HG03354 (cell line): Measurements from ENCODE around the gene CSH1.
"Not testable (repeated sequence)": the region's sequence is repeated elsewhere in the genome, so short reads cannot be mapped to it uniquely, and the experiment has no call there.

Experiments used
- ATAC-seq: cut with Tn5 transposase; IDR thresholded peaks from one replicate; pipeline ENCODE4 v1.9.1; 2021; ENCODE audit warnings: mild to moderate bottlenecking; ENCODE audit not compliant: unreplicated experiment, poor library complexity, severe bottlenecking

CSH1 gene

DNA sequence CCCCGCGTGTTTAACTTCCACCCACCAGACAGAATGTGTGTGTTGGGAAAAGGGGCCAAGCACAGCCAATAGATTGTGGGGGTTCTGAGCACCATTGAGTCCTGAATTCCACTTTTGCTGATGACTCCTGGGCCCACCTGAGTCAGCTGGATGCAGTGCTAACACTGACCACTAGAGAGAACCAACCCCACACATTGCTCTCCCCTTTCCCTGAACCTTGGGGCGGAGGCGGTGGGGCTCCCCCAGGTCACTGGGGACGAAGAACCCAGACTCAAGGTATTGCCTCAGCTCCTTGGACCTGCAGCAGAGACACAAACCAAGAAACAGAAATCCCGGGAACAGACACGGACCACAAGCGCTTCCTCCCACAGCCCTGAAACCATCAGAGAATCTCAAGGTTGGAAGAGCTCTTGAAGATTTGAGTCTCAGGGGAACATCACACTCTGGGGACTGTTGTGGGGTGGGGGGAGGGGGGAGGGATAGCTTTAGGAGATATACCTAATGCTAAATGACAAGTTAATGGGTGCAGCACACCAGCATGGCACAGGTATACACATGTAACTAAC lies 22.2 kb downstream of the CSH1 start:
- not testable (repeated sequence) for ATAC-seq

DNA sequence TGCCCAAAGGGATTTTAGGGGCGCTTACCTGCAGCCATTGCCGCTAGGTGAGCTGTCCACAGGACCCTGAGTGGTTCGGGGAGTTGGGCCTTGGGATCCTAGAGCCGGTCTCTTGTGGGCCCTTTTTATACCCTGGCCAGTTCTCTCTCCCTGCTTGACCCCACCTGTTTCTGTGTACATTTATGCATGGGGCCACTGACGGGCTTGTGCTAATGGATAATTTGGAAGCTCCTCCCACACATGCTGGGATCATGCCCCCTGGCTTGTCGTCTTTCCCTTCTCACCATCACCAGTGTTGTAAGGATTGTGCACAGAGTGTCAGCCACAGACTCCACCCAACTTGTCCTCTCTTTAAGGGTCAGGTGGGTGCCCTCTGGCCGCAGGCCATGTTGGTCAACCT lies 22.8 kb downstream of the CSH1 start, which contains the start of gene CSH2:
Gene CSH2, minus strand, starts transcription at position 101 of the 400 bp plus-strand sequence. Its CDS starts 63 bp downstream, at position 38.
- ATAC-seq, result not testable (repeated sequence)

DNA sequence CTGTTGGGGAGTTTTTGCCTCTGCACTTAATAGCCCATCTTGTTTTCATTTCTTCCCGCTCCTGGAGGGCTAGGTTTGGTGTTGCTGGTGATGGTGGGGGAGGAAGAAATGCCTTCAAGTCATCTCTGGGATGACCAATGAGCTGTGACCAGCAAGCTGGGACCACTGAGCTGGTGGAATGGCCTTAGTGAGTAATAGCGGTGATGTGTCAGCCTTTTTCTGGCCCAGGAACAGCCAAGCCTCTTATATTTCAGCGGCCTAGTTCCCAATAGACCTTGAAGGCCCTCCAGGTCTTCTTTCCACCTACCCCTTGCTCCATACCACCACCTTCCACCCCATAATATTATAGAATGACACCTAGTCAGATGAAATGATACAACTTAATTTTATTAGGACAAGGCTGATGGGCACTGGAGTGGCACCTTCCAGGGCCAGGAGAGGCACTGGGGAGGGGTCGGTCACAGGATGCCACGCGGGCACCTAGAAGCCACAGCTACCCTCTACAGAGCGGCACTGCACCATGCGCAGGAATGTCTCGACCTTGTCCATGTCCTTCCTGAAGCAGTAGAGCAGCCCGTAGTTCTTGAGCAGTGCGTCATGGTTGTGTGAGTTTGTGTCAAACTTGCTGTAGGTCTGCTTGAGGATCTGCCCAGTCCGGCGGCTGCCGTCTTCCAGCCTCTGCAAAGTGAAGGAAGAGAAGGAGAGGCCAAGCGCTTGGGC lies 24.6 kb downstream of the CSH1 start:
- not testable (repeated sequence) for ATAC-seq

DNA sequence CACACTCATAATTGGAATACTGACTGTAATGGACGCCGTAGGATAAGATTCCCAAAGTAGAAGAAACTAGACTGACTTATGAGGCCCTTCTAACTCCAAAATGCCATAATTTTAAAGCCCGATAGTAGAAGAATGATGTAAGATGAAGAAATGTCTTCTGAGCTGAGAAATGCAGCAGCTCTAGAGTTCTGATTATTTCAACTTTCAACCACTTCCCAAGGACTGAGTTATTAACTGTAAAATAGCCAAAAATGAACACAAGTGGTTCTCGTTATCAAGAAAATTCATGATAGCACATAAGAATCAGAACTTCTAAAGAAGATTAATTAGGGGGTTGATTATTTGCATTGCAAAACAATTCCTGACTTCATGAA lies 26.1 kb downstream of the CSH1 start:
- ATAC-seq, result not testable (repeated sequence)

DNA sequence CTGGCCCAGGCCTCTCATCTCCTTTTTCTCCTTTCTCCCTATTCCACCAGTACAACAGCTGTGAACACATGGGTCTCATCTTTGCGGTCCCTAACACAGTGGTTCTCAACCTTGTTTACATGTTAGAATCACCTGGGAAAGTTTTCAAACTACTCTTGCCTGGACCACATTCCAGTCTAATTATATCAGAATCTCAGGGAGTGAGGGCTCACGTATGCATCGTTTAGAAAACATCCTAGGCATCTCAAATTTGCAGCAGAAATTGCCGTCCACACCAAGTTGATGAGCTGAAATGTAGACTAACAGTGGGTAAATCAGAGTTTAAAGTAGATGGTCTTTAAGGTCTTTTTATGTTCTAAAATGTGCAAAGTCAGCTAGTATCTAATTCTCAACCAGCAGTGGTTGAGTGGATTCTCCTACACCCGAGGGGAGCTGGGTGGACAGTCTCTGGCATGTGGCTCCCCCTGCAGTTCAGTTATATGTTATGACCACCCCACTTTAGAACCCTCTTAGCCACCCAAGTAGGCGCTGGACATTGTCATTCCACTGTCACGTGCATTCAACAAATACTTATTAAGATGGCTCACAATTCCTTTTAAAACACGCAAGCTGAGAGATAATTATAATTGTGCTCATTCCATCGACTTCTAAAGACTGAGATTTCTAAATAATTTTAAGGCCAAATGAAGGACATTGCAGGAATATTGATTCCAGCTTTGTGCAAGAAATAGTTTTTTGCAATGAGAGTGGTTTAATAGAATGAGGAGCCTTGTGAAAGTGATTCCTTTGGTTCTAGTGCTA lies 26.7 kb downstream of the CSH1 start:
- ATAC-seq, result not testable (repeated sequence)

DNA sequence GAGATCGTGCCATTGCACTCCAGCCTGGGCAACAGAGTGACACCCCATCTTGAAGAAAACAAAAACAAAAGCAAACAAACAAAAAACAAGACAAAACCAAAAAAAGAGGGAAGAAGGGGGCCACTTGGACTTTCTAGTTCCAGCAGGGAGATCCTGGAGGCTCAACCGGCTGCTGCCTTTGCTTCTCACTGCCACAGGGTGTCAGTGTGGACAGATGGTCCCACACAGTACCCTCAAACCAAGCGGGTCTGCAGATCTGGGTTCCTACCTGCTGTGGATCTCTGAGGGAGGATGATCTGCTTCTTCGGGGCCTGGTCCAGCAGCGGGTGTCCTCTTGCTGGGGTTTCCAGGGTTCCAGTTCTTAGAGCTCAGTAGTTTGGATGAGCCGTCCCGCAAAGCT lies 29.7 kb downstream of the CSH1 start:
- not testable (repeated sequence) for ATAC-seq

DNA sequence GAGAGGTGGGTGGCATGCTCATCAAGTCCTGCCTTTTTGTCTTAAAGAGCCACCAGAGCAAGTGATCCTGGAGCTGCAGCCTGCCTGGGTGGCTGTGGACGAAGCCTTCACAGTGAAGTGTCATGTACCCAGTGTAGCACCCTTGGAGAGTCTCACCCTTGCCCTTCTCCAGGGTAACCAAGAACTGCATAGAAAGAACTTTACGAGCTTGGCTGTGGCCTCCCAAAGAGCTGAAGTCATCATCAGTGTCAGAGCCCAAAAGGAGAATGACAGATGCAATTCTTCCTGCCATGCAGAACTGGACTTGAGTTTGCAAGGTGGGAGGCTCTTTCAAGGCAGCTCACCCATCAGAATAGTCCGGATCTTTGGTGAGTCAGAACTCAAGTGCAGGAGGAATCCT lies 37.1 kb downstream of the CSH1 start:
- ATAC-seq, result no peak

DNA sequence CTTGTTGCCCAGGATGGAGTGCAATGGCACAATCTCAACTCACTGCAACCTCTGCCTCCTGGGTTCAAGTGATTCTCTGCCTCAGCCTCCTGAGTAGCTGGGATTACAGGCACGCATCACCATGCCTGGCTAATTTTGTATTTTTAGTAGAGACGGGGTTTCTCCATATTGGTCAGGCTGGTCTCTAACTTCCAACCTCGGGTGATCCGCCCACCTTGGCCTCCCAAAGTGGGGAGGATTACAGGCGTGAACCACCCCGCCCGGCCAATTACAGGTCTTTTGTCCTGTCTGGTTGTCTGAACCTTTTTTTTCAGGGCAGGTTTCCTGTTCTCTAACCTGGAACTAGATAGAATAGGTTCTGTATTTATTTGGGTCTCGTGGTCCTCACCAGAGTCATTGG lies 39.9 kb downstream of the CSH1 start:
- ATAC-seq, result not testable (repeated sequence)

DNA sequence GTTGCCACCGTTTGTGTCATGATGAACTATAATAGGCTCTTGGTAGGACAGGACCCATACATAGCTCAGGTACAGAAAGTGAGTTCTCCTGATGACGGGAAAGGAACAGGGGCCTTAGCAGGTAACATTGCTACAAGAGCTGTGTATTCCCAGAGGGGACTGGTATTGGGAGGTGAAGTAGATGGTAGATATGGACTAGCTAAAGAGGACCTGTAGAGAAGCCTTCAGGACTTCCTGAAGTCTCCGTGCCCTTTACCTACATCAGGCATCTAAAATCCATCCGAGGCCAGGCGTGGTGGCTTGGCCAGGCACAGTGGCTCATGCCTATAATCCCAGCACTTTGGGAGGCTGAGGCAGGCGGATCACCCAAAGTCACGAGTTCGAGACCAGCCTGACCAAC lies 41.2 kb downstream of the CSH1 start:
- no peak for ATAC-seq

DNA sequence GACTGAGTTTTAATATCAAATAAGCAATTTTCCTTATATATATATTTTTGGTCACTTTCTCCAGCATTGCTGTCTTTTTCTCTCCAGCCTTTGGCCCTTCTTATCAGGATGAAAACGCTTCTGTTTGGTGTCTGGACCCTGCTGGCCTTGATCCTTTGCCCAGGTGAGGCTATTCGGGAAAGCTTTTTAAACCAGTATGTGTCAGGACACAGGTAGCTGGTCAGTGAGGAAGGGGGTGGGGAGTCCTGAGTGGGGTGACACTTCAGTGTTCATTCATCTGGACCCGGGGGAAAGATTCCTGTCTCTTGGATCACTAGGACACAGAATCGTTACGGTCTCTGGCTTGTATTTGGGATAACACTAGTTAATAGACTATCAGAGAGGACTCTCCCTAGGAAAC lies 41.7 kb downstream of the CSH1 start:
- no peak for ATAC-seq

DNA sequence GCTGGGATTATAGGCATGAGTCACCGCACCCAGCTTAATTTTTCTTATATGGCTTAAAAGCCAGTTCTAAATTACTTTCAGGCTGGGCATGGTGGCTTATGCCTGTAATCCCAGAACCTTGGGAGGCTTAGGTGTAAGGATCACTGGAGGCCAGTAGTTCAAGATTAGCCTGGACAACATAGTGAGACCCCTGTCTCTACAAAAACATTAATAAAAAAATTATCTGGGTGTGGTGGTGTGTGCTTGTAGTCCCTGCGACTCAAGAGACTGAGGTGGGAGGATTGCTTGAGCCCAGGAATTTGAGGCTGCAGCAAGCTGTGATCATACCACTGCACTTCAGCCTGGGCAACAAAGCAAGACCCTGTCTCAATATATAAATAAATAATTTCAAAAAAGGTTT lies 43.1 kb downstream of the CSH1 start:
- ATAC-seq, result no peak

DNA sequence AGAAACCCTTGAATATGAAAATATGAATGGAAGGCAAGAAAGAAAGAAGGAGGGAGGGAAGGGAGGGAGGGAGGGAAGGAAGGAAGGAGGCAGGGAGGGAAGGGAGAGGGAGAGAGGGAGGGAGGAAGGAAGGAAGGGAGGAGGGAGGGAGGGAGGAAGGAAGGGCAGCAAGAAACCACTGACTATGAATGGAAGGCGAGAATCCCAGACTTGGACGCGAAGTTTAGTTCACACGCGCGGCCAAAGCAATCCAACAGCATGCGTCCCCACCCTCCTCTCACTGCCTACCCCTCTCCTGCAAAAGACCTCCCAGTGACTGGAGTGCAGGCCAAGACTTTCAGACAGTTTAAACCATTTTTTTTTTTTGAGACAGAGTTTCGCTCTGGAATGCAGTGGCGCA lies 46.0 kb downstream of the CSH1 start:
- no peak for ATAC-seq

DNA sequence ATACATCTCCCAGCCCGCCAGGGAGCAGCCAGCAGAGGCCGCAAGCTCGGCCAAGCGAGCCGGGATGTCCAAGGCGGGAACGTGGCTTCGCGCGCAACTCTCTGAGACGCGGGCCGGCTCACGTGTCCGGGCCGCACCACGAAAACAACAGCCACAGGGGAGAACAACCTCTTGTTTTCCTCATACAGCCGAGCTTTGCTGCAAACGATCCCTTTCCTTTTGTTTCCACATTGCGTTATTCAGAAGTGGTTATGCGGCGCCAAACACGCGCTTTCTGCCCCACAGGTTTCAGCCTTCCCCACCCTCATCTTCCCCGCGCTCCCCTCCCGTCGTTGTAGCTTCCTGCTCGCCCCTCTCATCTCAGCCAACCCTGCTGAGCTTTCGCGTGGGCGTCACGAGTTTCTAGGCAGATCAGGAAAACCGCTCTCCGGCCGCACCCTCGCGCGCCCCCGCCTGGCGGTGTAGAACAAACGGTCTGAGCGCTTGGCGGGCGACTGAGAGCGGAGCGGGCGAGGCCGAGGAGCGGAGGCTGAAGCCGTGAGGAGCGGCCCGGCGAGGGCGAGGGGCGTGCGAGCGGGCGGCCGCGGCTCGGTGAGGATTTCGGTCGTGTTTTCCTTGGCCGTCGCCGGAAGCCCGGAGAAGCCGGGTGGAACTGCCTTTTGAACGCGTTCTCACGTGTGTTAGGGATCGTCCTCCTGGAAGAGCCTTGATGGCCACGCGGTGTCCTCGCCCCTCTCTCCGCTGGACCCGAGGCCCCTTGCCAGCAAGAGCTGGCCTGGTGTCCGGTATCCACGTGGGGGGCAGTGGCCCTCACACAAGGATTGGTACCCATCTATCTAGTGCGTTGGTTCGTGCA lies 47.3 kb downstream of the CSH1 start:
- ATAC-seq, result peak; percentile 94

DNA sequence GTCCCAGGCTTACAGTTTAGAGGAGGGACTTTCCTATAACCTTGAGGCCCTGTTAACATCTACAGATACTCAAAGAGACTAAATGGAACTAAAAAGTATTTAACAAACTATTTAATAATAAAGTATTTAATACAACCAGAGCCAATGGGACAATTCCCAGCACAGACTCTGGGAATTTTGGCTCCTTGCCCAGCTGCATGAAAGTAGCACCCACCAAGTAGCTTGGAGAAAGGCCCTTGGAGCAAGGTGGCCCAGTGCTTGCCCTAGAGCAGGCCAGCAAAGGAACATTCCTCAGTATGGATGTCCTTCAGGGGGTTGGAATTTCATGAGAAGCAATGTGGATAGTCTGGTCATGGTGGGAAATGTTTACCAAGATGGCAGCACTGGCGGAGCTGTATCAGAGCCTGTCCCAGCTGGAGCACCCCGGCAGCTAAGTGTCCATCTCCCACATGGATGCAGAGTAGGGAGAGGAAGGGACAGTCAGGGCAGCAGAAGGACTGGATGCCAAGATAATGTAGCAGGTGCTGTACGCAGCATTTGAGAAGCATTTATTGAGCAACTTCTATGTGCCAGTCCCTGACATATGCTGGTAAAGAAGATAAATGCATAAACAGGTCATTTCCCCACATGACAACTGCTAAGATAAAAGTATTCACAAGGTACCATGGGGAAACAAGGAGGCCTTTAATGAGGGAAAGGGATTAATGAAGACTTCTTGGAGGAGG lies 48.7 kb downstream of the CSH1 start:
- ATAC-seq, result no peak

DNA sequence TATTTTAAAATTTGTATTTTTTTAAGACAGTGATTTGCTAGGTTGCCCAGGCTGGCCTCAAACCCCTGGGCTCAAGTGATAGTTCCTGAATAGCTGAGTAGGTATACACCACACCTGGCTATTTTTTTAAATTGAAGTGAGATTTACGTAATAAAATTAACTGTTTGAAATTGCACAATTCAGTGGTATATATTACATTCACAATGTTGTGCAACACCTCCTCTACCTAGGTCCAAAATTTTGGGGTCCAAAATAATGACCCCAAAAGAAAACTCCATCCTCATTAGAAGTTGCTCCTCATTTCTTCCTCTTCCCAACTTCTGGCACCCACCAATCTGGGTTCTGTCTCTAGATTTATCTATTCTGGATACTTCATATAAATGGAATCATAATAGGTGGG lies 50.9 kb downstream of the CSH1 start:
- ATAC-seq, result no peak
